OCI-LY7 (cell line): ENCODE results near the gene DIMT1. TPM values are rescaled to one million over a fixed set of nuclear protein-coding genes. Genes with fewer than 3 reads are reported as not detected.

Experiments
- Bru-seq: library from RNA; stranded (reverse); fragments of 400-500 nt; gene quantifications from one replicate; lab custom pipeline; 2021; lab: Mats Ljungman, UMichigan
- BruChase-seq, 2 experiments: library from RNA; stranded (reverse); fragments of 400-500 nt; gene quantifications; one replicate each; lab custom pipeline; 2021; lab: Mats Ljungman, UMichigan
- BruUV-seq: library from RNA; stranded (reverse); fragments of 400-500 nt; replicated peaks from 2 replicates; lab custom pipeline; 2021; lab: Mats Ljungman, UMichigan
- CTCF ChIA-PET: fragments of 300-600 bp; sonication (Branson Sonifier 250); formaldehyde crosslinking; loops from one replicate; lab custom pipeline; 2022; ENCODE audit warnings: antibody characterized with exemption; ENCODE audit not compliant: unreplicated experiment; lab: Charles Lee
- POLR2A ChIA-PET: fragments of 300-600 bp; sonication (Branson Sonifier 250); formaldehyde crosslinking; loops from one replicate; lab custom pipeline; 2022; ENCODE audit warnings: antibody characterized with exemption; lab: Charles Lee
- DNase-seq: peaks from one replicate; pipeline ENCODE4 v3.0.0-alpha.2; 2015; ENCODE audit warnings: low spot score
- H2AFZ ChIP-seq: fragments of 200-600 bp; sonication (generic), shearing (Covaris generic); 2 replicates; pipeline ENCODE4 v1.6.1; 2014; ENCODE audit warnings: mild to moderate bottlenecking, antibody characterized with exemption, low read length, moderate library complexity
- H3K27ac ChIP-seq: fragments of 200-600 bp; sonication (generic); 2 replicates; pipeline ENCODE4 v1.5.1; 2014; ENCODE audit warnings: mixed run types, low read depth, mild to moderate bottlenecking, moderate library complexity, low read length, inconsistent platforms; ENCODE audit not compliant: poor library complexity, severe bottlenecking
- H3K36me3 ChIP-seq: fragments of 200-600 bp; sonication (generic); 2 replicates; pipeline ENCODE4 v1.6.1; 2014; ENCODE audit warnings: mild to moderate bottlenecking, antibody characterized with exemption, low read length, moderate library complexity, mixed read lengths; ENCODE audit not compliant: insufficient read depth
- H3K4me1 ChIP-seq: fragments of 200-600 bp; sonication (generic); 2 replicates; pipeline ENCODE4 v1.5.1; 2014; ENCODE audit warnings: mild to moderate bottlenecking, low read length; ENCODE audit not compliant: insufficient read depth, poor library complexity, severe bottlenecking
- H3K4me2 ChIP-seq: fragments of 200-600 bp; sonication (generic); 2 replicates; pipeline ENCODE4 v1.6.1; 2014; ENCODE audit warnings: mild to moderate bottlenecking, low read length
- H3K4me3 ChIP-seq: fragments of 200-600 bp; sonication (generic); 2 replicates; pipeline ENCODE4 v1.5.1; 2014; ENCODE audit warnings: mild to moderate bottlenecking, low read depth, low read length; ENCODE audit not compliant: poor library complexity, severe bottlenecking
- H3K79me2 ChIP-seq: fragments of 200-600 bp; sonication (generic); 2 replicates; pipeline ENCODE4 v1.6.1; 2016; ENCODE audit warnings: low read depth, mild to moderate bottlenecking, low read length, moderate library complexity, mixed read lengths; ENCODE audit not compliant: insufficient read depth
- H3K9me2 ChIP-seq: fragments of 200-600 bp; sonication (generic); 2 replicates; pipeline ENCODE4 v1.6.1; 2016; ENCODE audit warnings: mild to moderate bottlenecking, low read length, mixed read lengths; ENCODE audit not compliant: insufficient read depth
- H3K9me3 ChIP-seq: fragments of 200-600 bp; sonication (generic); 2 replicates; pipeline ENCODE4 v1.6.1; 2014; ENCODE audit warnings: mild to moderate bottlenecking, mixed run types, low read length, mixed read lengths
- H4K20me1 ChIP-seq: fragments of 200-600 bp; sonication (generic); 2 replicates; pipeline ENCODE4 v1.6.1; 2014; ENCODE audit warnings: mild to moderate bottlenecking, antibody characterized with exemption, low read length, moderate library complexity, mixed read lengths; ENCODE audit not compliant: insufficient read depth
- EZH2phosphoT487 ChIP-seq: fragments of 200-600 bp; sonication (generic); IDR thresholded peaks from 2 replicates; pipeline ENCODE4 v1.6.1; 2018; ENCODE audit warnings: low read depth, borderline replicate concordance, mild to moderate bottlenecking, mixed run types, antibody characterized with exemption, low read length, moderate library complexity, mixed read lengths
- intact Hi-C: fragments of 100-400 bp; cut with micrococcal nuclease; formaldehyde crosslinking; loops from one replicate; pipeline ENCODE4 v1.10.0; 2022; ENCODE audit not compliant: unreplicated experiment
- long read RNA-seq: library from polyadenylated mRNA; stranded (forward); transcript quantifications from one replicate; pipeline ENCODE4 v2.0.0, GENCODE V29; 2022
- total RNA-seq, 2 experiments: library from RNA; depleted of rRNA in 1 of 2; stranded (reverse); fragments of >200 nt in 1 of 2; shearing (Covaris generic) in 1 of 2; gene quantifications; 2 replicates each; pipeline ENCODE4 v1.2.3, GENCODE V29; 2014 to 2022
- TF ChIP-seq, protein P1 (sequence below): fragments of 200-600 bp; sonication (generic); conservative IDR thresholded peaks from 2 replicates; pipeline ENCODE4 v1.5.1; 2014; ENCODE audit warnings: mild to moderate bottlenecking, antibody characterized with exemption, low read length, moderate library complexity, mixed read lengths

DIMT1 gene
- total RNA-seq (2014; rRNA removed; shearing (Covaris generic)), result 19.6 and 46.4 TPM in 2 replicates
- 27.8 and 30.1 TPM in 2 replicates for total RNA-seq (2022)
- percentile 76 among the genes with signal in this experiment for Bru-seq, nascent RNA
- BruChase-seq, experiment 1, labeled RNA remaining after a 6-hour chase, result percentile 66 among the genes with signal in this experiment
- BruChase-seq, experiment 2, labeled RNA remaining after a 2-hour chase, result percentile 73 among the genes with signal in this experiment
- long read RNA-seq, transcript DIMT1-201 (12 exons, 2,859 nt), result major isoform, 62 of 74 reads
- long read RNA-seq, partial matches to known transcripts, result 4 of 74 reads
- long read RNA-seq, other reads (novel, unspliced or antisense), result 7 of 74 reads

DNA sequence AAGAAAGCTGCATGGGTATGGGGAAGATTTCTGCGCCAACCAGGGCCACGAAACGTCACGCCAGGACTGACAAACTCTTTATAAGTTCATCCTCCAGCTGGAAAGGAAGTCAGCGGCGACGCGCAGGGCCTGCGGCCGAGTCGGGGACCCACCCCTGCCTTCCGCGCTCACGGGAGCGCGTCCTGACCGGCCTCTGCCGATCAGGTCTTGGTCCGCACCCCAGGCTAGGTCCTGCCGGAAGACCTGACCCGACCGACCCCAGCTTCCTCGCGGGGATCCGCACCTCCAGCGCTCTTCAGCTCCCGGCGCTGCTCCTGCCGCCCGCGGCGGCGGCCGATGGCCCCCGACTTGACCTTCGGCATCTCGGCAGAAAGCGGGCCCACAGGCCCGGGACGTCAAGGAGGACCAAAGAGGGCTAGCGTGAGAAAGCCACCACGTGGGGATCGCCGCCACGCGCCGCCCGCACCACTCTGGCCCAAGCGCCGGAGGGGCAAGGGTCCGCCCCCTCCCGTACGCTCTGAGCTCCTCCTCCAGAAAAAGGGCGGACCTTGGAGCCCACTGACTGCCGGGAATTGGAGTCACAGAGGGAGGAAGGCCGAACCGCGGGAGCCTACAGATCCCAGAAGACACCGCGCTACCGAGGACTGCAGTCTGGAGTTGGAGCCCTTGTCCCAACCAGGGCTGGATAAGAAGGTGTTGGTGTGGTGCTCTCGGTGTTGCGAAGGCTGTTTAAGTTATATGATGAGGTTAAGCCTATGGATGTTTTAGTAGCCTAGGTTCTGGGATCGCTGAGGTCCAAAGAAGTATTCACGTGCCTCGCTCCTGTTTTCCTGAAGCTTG lies at the start of gene DIMT1:
Gene DIMT1 (minus strand): TSS at position 495 of the 840 bp plus-strand sequence. CDS start 133 bp downstream, at position 362.
- TF ChIP-seq, protein P1, sequence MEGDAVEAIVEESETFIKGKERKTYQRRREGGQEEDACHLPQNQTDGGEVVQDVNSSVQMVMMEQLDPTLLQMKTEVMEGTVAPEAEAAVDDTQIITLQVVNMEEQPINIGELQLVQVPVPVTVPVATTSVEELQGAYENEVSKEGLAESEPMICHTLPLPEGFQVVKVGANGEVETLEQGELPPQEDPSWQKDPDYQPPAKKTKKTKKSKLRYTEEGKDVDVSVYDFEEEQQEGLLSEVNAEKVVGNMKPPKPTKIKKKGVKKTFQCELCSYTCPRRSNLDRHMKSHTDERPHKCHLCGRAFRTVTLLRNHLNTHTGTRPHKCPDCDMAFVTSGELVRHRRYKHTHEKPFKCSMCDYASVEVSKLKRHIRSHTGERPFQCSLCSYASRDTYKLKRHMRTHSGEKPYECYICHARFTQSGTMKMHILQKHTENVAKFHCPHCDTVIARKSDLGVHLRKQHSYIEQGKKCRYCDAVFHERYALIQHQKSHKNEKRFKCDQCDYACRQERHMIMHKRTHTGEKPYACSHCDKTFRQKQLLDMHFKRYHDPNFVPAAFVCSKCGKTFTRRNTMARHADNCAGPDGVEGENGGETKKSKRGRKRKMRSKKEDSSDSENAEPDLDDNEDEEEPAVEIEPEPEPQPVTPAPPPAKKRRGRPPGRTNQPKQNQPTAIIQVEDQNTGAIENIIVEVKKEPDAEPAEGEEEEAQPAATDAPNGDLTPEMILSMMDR, result no peak
- no peak for TF ChIP-seq EZH2phosphoT487
- no TSS peak for BruUV-seq
- H3K4me3 ChIP-seq, result peak within 1 kb of the TSS; percentile 98

DNA sequence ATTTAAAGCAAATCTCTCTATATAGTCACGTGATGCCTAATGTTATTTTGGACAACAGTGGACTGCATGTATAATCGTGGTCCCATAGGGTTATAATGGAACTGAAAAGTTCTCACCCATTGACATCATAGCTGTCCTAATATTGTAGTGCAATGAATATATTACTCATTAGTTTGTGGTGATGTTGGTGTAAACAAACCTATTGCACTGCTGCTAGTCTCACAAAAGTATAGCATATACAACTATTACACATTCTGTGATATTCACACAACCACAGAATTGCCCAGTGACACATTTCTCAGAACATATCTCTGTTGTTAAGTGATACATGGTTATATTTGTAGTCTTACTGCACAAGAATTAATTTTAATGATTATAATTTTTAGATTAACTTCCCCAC lies 46.6 kb upstream of the DIMT1 start:
- Histone ChIP-seq H3K9me3 (no peaks in the 10 kb centered on the region), H3K4me3 (no peak overlapping the region), H3K4me1 (no peaks in the 10 kb centered on the region), H3K27ac (no peak overlapping the region), H3K79me2 (peaks cover 3% of the 10 kb centered on the region; the same call in 1 of the 2 replicates), H3K9me2 (no peaks in the 10 kb centered on the region), H4K20me1 (0 out of 2 replicates have a peak, but pooled peaks cover 11% of the 10 kb centered on the region), H3K36me3 (peaks cover 88% of the 10 kb centered on the region), H3K4me2 (no peak overlapping the region), H2AFZ (no peak overlapping the region)
- DNase-seq, result no peak
- POLR2A ChIA-PET, result interaction anchor here (0.6 to 1.1 kb wide), 5 partner anchors 8 to 41 kb away, joined by 3 to 5 read pairs (median 3); no protein-coding TSS in a partner anchor
- TF ChIP-seq, protein P1, result no peak
- TF ChIP-seq EZH2phosphoT487, result no peak
- no TSS peak for BruUV-seq
- intact Hi-C loops, result no loop called here
- CTCF ChIA-PET, result no interaction called here

More for the DNA sequence above, at the start of gene DIMT1:
- peaks cover 32% of the 10 kb centered on the region for H3K36me3 ChIP-seq
- peak within 1 kb of the TSS; percentile 80 for H3K27ac ChIP-seq
- POLR2A ChIA-PET, result interaction anchor here (0.5 to 4.1 kb wide), 21 partner anchors 9 to 1805 kb away, joined by 3 to 72 read pairs (median 4); partner anchors contain the start of genes IPO11 and KIF2A
- H3K9me3 ChIP-seq, result no peaks in the 10 kb centered on the region
- no peaks in the 10 kb centered on the region for H3K9me2 ChIP-seq
- peaks cover 17% of the 10 kb centered on the region for H3K79me2 ChIP-seq
- peaks cover 17% of the 10 kb centered on the region for H3K4me1 ChIP-seq
- CTCF ChIA-PET, result interaction anchor here (1.0 kb wide), 1 partner anchor 98 kb away, joined by 3 read pairs; no protein-coding TSS in a partner anchor
- H4K20me1 ChIP-seq, result no peaks in the 10 kb centered on the region; the same call in 1 of the 2 replicates
- DNase-seq, result peak; percentile 97
- peak within 1 kb of the TSS; percentile 96 for H2AFZ ChIP-seq
- intact Hi-C loops, result loop anchor here (2.0 kb wide), 1 partner anchor 97 kb away; the partner anchor contains the start of gene KIF2A
- H3K4me2 ChIP-seq, result peak within 1 kb of the TSS; percentile 99
